ENCODE data around the gene GTSF1L. TPM values are rescaled to one million over a fixed set of nuclear protein-coding genes. Genes with fewer than 3 reads are reported as not detected.

Gene GTSF1L
- polyA plus RNA-seq, 2 of the 4 experiments (the other 2 are of a cell fraction), result not detected

Other genes starting within 250 kb of the GTSF1L start
- gene L3MBTL1, start 219.3 kb downstream of the GTSF1L start, polyA plus RNA-seq (2011; rRNA removed), result 2.5 and 3.6 TPM in 2 replicates
- gene L3MBTL1, start 219.3 kb downstream of the GTSF1L start, polyA plus RNA-seq (2017; fragmentation: RNase III; extraction: RNeasy Plus Mini Kit Qiagen cat#74134 plus additional on column Dnase treatment), result 2.8 to 3.8 TPM (median 3.7 TPM) in 3 replicates
- gene SGK2, start 168.0 kb downstream of the GTSF1L start, polyA plus RNA-seq (2011; rRNA removed), result 9.4 and 10.4 TPM in 2 replicates
- 11.4 to 12.2 TPM (median 11.8 TPM) in 3 replicates for gene SGK2, start 168.0 kb downstream of the GTSF1L start, polyA plus RNA-seq (2017; fragmentation: RNase III; extraction: RNeasy Plus Mini Kit Qiagen cat#74134 plus additional on column Dnase treatment)
- gene IFT52, start 136.1 kb downstream of the GTSF1L start, polyA plus RNA-seq (2011; rRNA removed), result 42.2 and 49.0 TPM in 2 replicates
- gene IFT52, start 136.1 kb downstream of the GTSF1L start, polyA plus RNA-seq (2017; fragmentation: RNase III; extraction: RNeasy Plus Mini Kit Qiagen cat#74134 plus additional on column Dnase treatment), result 25.7 to 27.4 TPM (median 26.3 TPM) in 3 replicates
- gene MYBL2, start 59.9 kb downstream of the GTSF1L start, polyA plus RNA-seq (2011; rRNA removed), result 19.9 and 22.1 TPM in 2 replicates
- 48.9 to 59.5 TPM (median 53.7 TPM) in 3 replicates for gene MYBL2, start 59.9 kb downstream of the GTSF1L start, polyA plus RNA-seq (2017; fragmentation: RNase III; extraction: RNeasy Plus Mini Kit Qiagen cat#74134 plus additional on column Dnase treatment)
- 2.5 and 3.4 TPM in 2 replicates for gene TOX2, start 187.8 kb upstream of the GTSF1L start, polyA plus RNA-seq (2011; rRNA removed)
- gene TOX2, start 187.8 kb upstream of the GTSF1L start, polyA plus RNA-seq (2017; fragmentation: RNase III; extraction: RNeasy Plus Mini Kit Qiagen cat#74134 plus additional on column Dnase treatment), result 4.9 to 7.2 TPM (median 5.3 TPM) in 3 replicates

All from A549 (cell line).